ENCODE measurements around the gene HSPA12A. TPM values are rescaled to one million over a fixed set of nuclear protein-coding genes. Genes with fewer than 3 reads are reported as not detected.

Gene HSPA12A
- total and polyA plus RNA-seq, 9 of the 15 experiments (the other 6 are each of a cell fraction or from before 2014, with no cell fraction given): 0.01 to 0.18 (median 0.04) TPM; not detected in 4

DNA sequence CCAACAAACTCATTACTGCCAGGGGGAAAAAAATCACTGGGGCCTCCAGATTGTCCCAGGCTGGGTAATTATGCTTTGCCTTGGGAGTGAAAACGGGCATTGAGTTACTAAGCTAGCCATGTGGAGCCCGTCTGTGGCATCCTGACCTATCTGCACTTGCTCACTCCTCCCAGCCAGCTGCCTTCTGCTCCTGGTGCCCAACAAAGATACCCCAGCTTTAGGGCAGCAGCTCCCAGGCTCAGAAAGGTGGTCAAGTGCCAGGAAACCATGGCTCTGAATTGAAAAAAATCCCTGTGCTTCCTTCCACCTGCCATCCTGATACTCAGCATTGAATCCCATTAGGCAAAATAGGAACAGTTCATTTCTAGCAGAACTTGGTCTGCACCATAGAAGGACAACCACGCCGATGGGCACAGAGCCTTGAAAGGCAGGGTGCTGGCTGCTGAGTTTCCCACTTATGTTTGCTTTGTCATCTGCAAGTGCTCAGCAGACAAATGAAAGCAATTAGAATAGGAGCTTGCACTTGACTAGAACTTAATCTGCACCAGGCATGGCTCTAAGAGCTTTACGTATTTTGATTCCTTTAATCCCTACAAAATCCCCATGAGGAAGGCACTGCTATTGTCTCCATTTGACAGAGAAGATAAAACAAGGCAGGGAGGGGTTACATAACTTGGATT, 42.8 kb downstream of the HSPA12A start (continued):
- TF ChIP-seq, protein P1, sequence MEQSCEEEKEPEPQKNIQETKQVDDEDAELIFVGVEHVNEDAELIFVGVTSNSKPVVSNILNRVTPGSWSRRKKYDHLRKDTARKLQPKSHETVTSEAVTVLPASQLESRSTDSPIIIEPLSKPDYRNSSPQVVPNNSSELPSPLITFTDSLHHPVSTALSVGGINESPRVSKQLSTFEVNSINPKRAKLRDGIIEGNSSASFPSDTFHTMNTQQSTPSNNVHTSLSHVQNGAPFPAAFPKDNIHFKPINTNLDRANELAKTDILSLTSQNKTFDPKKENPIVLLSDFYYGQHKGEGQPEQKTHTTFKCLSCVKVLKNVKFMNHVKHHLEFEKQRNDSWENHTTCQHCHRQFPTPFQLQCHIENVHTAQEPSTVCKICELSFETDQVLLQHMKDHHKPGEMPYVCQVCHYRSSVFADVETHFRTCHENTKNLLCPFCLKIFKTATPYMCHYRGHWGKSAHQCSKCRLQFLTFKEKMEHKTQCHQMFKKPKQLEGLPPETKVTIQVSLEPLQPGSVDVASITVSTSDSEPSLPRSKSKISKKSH (CRISPR knock-in tag; IDR thresholded peaks at IDR 0.05): no peak
- TF ChIP-seq, protein P2, sequence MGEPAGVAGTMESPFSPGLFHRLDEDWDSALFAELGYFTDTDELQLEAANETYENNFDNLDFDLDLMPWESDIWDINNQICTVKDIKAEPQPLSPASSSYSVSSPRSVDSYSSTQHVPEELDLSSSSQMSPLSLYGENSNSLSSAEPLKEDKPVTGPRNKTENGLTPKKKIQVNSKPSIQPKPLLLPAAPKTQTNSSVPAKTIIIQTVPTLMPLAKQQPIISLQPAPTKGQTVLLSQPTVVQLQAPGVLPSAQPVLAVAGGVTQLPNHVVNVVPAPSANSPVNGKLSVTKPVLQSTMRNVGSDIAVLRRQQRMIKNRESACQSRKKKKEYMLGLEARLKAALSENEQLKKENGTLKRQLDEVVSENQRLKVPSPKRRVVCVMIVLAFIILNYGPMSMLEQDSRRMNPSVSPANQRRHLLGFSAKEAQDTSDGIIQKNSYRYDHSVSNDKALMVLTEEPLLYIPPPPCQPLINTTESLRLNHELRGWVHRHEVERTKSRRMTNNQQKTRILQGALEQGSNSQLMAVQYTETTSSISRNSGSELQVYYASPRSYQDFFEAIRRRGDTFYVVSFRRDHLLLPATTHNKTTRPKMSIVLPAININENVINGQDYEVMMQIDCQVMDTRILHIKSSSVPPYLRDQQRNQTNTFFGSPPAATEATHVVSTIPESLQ (CRISPR knock-in tag; IDR thresholded peaks at IDR 0.05): no peak

DNA sequence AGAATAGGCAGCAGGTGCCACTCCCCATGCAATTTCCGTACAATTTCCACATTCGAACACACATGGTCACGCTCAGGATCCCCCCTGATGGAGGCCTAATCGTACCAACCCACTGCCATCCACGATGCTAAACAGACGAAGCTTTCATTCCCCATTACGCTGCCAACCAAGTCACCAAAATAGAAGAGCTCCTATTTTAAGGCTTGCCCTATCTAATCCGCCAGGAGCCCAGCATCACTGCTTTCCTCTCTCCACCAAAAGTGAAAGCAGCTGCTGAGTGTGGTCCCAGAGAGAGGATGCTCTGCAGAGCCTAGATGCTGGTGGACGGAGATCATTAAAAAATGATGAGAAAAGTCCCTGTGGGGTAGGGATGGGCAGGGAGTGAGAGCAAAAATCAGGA, 43.3 kb downstream of the HSPA12A start:
- ChIA-PET CTCF (ENCODE audit: low intra/inter-chr PET ratio) (no interaction called here), POLR2A (no interaction called here)
- no peaks in the 10 kb centered on the region; a peak in 1 of 5 replicates for H3K27me3 ChIP-seq (ENCODE audit: control insufficient read depth in 2 of 2, insufficient read depth in 2 of 2, low read length in 2 of 2)
- no peak overlapping the region for H2AFZ ChIP-seq (ENCODE audit: low read depth, low read length)
- no peaks in the 10 kb centered on the region for H3K79me2 ChIP-seq (ENCODE audit: control insufficient read depth, insufficient read depth, low read length)
- H3K4me3 ChIP-seq: no peak overlapping the region
- in situ Hi-C loops (cut with MboI) (loop anchor here (25.0 kb wide), 1 partner anchor 88 kb away; no protein-coding TSS in a partner anchor), intact Hi-C loops (cut with micrococcal nuclease) (no loop called here)
- no peak for DNase-seq (ENCODE audit: extremely low read depth in 1 of 4, low spot score in 3 of 4)
- no peaks in the 10 kb centered on the region for H3K9me1 ChIP-seq (ENCODE audit: control insufficient read depth, insufficient read depth, low read length)
- H3K4me2 ChIP-seq (ENCODE audit: insufficient read depth, low read length): no peak overlapping the region
- no peak for ATAC-seq
- BruUV-seq (replicated peaks): no TSS peak
- no peaks in the 10 kb centered on the region for H4K20me1 ChIP-seq (replicated peaks; ENCODE audit: control insufficient read depth, insufficient read depth, low read length)
- H3K36me3 ChIP-seq (ENCODE audit: control insufficient read depth, insufficient read depth, low read length): no peaks in the 10 kb centered on the region
- H3K9me3 ChIP-seq (replicated peaks; ENCODE audit: control insufficient read depth, insufficient read depth, low read depth, low read length): no peaks in the 10 kb centered on the region
- no peaks in the 10 kb centered on the region for H3K4me1 ChIP-seq (replicated peaks in 1 of 2; ENCODE audit: control insufficient read depth in 2 of 2, insufficient read depth in 2 of 2, low read length in 2 of 2)
- FAIRE-seq: no peak
- 0% methylated on average over 6 of the region's 9 CpGs for WGBS (ENCODE audit: insufficient coverage, low coverage, missing lambda C conversion rate)
- H3K27ac ChIP-seq (ENCODE audit: extremely low read depth, low read depth, low read length): no peak overlapping the region
- no peak overlapping the region for H3K9ac ChIP-seq (ENCODE audit: insufficient read depth in 1 of 2, low read depth in 2 of 2, low read length in 2 of 2)
- TF ChIP-seq ZKSCAN3 (CRISPR knock-in tag; IDR thresholded peaks at IDR 0.05) (no peak), GTF2E2 (tag; IDR thresholded peaks at IDR 0.05) (no peak), FOXK2 (conservative IDR thresholded peaks at IDR 0.05 in 1 of 2, IDR thresholded peaks at IDR 0.05 in 1 of 2; ENCODE audit: low read depth in 2 of 2) (no peak), CBFB (CRISPR knock-in tag; IDR thresholded peaks at IDR 0.05) (no peak), HEY1 (CRISPR knock-in tag; IDR thresholded peaks at IDR 0.05; ENCODE audit: borderline replicate concordance) (no peak), U2AF1 (optimal IDR thresholded peaks at IDR 0.05; ENCODE audit: low read depth, low read length) (no peak), HDAC6 (IDR thresholded peaks at IDR 0.05; ENCODE audit: low read depth, low read length) (no peak), ESRRB (CRISPR knock-in tag; IDR thresholded peaks at IDR 0.05; ENCODE audit: borderline replicate concordance) (no peak), NR4A1 (CRISPR knock-in tag; IDR thresholded peaks at IDR 0.05) (no peak), NR4A1 (tag; IDR thresholded peaks at IDR 0.05) (no peak), SMAD1 (IDR thresholded peaks at IDR 0.05; ENCODE audit: low read depth, low read length, partially characterized antibody) (no peak), PRMT5 (CRISPR knock-in tag; IDR thresholded peaks at IDR 0.05) (no peak)
- TF ChIP-seq, protein P3, sequence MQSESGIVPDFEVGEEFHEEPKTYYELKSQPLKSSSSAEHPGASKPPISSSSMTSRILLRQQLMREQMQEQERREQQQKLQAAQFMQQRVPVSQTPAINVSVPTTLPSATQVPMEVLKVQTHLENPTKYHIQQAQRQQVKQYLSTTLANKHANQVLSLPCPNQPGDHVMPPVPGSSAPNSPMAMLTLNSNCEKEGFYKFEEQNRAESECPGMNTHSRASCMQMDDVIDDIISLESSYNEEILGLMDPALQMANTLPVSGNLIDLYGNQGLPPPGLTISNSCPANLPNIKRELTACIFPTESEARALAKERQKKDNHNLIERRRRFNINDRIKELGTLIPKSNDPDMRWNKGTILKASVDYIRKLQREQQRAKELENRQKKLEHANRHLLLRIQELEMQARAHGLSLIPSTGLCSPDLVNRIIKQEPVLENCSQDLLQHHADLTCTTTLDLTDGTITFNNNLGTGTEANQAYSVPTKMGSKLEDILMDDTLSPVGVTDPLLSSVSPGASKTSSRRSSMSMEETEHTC (IDR thresholded peaks at IDR 0.05): no peak
- TF ChIP-seq, protein P4, sequence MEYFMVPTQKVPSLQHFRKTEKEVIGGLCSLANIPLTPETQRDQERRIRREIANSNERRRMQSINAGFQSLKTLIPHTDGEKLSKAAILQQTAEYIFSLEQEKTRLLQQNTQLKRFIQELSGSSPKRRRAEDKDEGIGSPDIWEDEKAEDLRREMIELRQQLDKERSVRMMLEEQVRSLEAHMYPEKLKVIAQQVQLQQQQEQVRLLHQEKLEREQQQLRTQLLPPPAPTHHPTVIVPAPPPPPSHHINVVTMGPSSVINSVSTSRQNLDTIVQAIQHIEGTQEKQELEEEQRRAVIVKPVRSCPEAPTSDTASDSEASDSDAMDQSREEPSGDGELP (CRISPR knock-in tag; IDR thresholded peaks at IDR 0.05; ENCODE audit: borderline replicate concordance): no peak

Measured in K562 (cell line).